Ovary (tissue), 3 donors: Measurements from ENCODE around the gene DEDD2.

Experiments used
- POLR2A ChIP-seq: fragments of 450-650 bp; IDR thresholded peaks from one replicate; pipeline ENCODE4 v1.6.1; 2017; ENCODE audit warnings: antibody characterized with exemption, mild to moderate bottlenecking, moderate library complexity
- TF ChIP-seq, protein P1 (sequence below), 3 donors: fragments of 450-650 bp in 2 of 3; fragments of 200-600 bp in 1 of 3; IDR thresholded peaks; one replicate each; pipeline versions ENCODE4 v1.5.1 to v1.8.0; 2016 to 2022; ENCODE audit warnings: antibody characterized with exemption in 3 of 3, mild to moderate bottlenecking in 1 of 3
- donor health status: DM: no; HTN: no; CAD: no.

DNA sequence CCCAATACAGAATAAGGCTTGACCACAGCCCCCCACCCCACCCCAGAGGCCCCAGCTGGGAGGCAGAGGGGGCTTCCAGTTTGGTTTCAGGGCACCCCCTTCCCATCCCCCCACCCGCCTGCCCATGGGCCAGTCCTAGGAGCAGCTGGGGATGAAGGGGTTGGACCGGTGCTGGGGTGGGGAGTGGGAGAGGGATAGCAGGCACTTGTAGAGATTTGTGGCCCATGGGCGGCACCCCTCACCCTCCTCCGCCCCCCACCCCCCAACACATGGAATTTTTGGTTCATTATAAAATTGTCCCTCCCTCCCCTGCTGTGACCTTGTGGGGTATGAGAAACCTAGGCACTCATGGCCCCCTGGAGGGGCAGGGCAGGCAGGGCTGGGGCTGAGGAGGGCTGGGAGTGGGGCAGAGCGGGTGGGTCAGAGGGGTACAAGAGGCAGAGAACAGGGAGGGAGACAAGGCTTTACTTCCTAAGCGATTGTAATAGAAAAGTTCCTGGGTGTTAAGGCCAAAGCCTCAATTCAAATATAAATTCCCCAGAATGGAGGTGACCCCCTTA lies 30.2 kb upstream of the DEDD2 start:
- TF ChIP-seq, protein P1, sequence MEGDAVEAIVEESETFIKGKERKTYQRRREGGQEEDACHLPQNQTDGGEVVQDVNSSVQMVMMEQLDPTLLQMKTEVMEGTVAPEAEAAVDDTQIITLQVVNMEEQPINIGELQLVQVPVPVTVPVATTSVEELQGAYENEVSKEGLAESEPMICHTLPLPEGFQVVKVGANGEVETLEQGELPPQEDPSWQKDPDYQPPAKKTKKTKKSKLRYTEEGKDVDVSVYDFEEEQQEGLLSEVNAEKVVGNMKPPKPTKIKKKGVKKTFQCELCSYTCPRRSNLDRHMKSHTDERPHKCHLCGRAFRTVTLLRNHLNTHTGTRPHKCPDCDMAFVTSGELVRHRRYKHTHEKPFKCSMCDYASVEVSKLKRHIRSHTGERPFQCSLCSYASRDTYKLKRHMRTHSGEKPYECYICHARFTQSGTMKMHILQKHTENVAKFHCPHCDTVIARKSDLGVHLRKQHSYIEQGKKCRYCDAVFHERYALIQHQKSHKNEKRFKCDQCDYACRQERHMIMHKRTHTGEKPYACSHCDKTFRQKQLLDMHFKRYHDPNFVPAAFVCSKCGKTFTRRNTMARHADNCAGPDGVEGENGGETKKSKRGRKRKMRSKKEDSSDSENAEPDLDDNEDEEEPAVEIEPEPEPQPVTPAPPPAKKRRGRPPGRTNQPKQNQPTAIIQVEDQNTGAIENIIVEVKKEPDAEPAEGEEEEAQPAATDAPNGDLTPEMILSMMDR (IDR thresholded peaks at IDR 0.05), result no peak
- TF ChIP-seq POLR2A, result no peak
